Loucy (cell line): ENCODE data around the gene LAMB1.

Experiments used
- H2AFZ ChIP-seq: fragments of 200-600 bp; sonication (generic); 2 replicates; pipeline ENCODE4 v1.6.0; 2016; ENCODE audit warnings: antibody characterized with exemption, mild to moderate bottlenecking, low read length, moderate library complexity
- H3F3A ChIP-seq: fragments of 200-600 bp; 2 replicates; pipeline ENCODE4 v1.6.0; 2016; ENCODE audit warnings: antibody characterized with exemption, low read depth, mild to moderate bottlenecking
- H3K27me3 ChIP-seq: fragments of 200-600 bp; sonication (generic); 2 replicates; pipeline ENCODE4 v1.6.1; 2014; ENCODE audit warnings: low read length, mild to moderate bottlenecking; ENCODE audit not compliant: insufficient read depth, poor library complexity, severe bottlenecking
- H3K36me3 ChIP-seq: fragments of 200-600 bp; sonication (generic); 2 replicates; pipeline ENCODE4 v1.6.1; 2016; ENCODE audit warnings: low read length; ENCODE audit not compliant: insufficient read depth
- H3K4me1 ChIP-seq: fragments of 200-600 bp; sonication (generic); 2 replicates; pipeline ENCODE4 v1.5.1; 2014; ENCODE audit warnings: low read length, mild to moderate bottlenecking; ENCODE audit not compliant: insufficient read depth, poor library complexity, severe bottlenecking
- H3K4me2 ChIP-seq: fragments of 200-600 bp; sonication (generic); 2 replicates; pipeline ENCODE4 v1.6.0; 2014; ENCODE audit warnings: antibody characterized with exemption, low read length, low read depth, mild to moderate bottlenecking; ENCODE audit not compliant: poor library complexity, severe bottlenecking
- H3K4me3 ChIP-seq: fragments of 200-600 bp; sonication (generic); 2 replicates; pipeline ENCODE4 v1.5.1; 2014; ENCODE audit warnings: low read length, mild to moderate bottlenecking, mixed read lengths; ENCODE audit not compliant: poor library complexity, severe bottlenecking
- H3K79me2 ChIP-seq: fragments of 200-600 bp; sonication (generic); 2 replicates; pipeline ENCODE4 v1.6.1; 2014; ENCODE audit warnings: low read length; ENCODE audit not compliant: insufficient read depth
- H3K9ac ChIP-seq: fragments of 200-600 bp; sonication (generic); 2 replicates; pipeline ENCODE4 v1.6.0; 2014; ENCODE audit warnings: mild to moderate bottlenecking, low read depth, low read length, moderate library complexity; ENCODE audit not compliant: poor library complexity, severe bottlenecking
- H3K9me2 ChIP-seq: fragments of 200-600 bp; sonication (generic); replicated peaks from 2 replicates; pipeline ENCODE4 v1.6.1; 2016; ENCODE audit warnings: low read depth, low read length, mixed read lengths
- H3K9me3 ChIP-seq: fragments of 200-600 bp; sonication (generic); 2 replicates; pipeline ENCODE4 v1.6.1; 2014; ENCODE audit warnings: mild to moderate bottlenecking, antibody characterized with exemption, low read length, low read depth; ENCODE audit not compliant: insufficient read depth
- H4K20me1 ChIP-seq: fragments of 200-600 bp; sonication (generic); 2 replicates; pipeline ENCODE4 v1.6.0; 2014; ENCODE audit warnings: antibody characterized with exemption, low read length, mild to moderate bottlenecking; ENCODE audit not compliant: insufficient read depth, poor library complexity, severe bottlenecking
- EZH2phosphoT487 ChIP-seq: fragments of 200-600 bp; IDR thresholded peaks from 2 replicates; pipeline ENCODE4 v1.6.1; 2018; ENCODE audit warnings: antibody characterized with exemption, mild to moderate bottlenecking, moderate library complexity, borderline replicate concordance
- TF ChIP-seq, protein P1 (sequence below): fragments of 200-600 bp; sonication (generic); conservative IDR thresholded peaks from 2 replicates; pipeline ENCODE4 v1.5.1; 2014; ENCODE audit warnings: mild to moderate bottlenecking, antibody characterized with exemption, low read length

The LAMB1 gene

DNA sequence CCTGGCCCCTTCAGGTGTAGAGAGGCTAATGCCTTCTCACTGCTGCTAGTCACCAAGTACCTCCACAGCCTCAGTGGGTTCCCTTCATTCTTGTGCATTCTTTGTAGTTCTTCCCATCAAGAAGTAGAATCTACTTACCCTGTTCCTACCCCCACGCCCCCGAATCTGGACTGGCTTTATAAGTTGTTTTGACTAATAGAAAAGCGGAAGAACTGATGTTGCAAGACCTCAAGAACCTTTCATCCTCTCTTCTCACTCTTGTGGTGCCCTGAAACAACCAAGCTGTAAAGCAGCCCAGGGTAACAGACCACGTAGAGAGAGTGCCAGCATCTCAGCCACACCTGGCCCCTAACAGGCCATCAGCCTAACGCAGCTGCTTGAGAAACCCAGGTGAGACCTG lies 23.2 kb upstream of the LAMB1 start:
- Histone ChIP-seq H3K79me2 (no peaks in the 10 kb centered on the region), H3K27me3 (no peaks in the 10 kb centered on the region), H3K4me1 (no peaks in the 10 kb centered on the region), H3F3A (no peaks in the 10 kb centered on the region), H2AFZ (no peak overlapping the region), H3K9me3 (no peaks in the 10 kb centered on the region), H3K4me2 (no peak overlapping the region), H3K36me3 (no peaks in the 10 kb centered on the region), H3K9me2 (no peaks in the 10 kb centered on the region), H4K20me1 (no peaks in the 10 kb centered on the region), H3K4me3 (no peak overlapping the region), H3K9ac (no peak overlapping the region)
- TF ChIP-seq, protein P1, sequence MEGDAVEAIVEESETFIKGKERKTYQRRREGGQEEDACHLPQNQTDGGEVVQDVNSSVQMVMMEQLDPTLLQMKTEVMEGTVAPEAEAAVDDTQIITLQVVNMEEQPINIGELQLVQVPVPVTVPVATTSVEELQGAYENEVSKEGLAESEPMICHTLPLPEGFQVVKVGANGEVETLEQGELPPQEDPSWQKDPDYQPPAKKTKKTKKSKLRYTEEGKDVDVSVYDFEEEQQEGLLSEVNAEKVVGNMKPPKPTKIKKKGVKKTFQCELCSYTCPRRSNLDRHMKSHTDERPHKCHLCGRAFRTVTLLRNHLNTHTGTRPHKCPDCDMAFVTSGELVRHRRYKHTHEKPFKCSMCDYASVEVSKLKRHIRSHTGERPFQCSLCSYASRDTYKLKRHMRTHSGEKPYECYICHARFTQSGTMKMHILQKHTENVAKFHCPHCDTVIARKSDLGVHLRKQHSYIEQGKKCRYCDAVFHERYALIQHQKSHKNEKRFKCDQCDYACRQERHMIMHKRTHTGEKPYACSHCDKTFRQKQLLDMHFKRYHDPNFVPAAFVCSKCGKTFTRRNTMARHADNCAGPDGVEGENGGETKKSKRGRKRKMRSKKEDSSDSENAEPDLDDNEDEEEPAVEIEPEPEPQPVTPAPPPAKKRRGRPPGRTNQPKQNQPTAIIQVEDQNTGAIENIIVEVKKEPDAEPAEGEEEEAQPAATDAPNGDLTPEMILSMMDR, result no peak
- no peak for TF ChIP-seq EZH2phosphoT487

GRCh38 chr7:108024538-108024937 lies 21.6 kb upstream of the LAMB1 start:
- H2AFZ ChIP-seq, result no peak overlapping the region
- no peaks in the 10 kb centered on the region for H3K36me3 ChIP-seq
- H3K9me2 ChIP-seq, result no peaks in the 10 kb centered on the region

GRCh38 chr7:108020585-108020984 lies 17.6 kb upstream of the LAMB1 start:
- TF ChIP-seq, protein P1, result no peak
- no peak for TF ChIP-seq EZH2phosphoT487
- Histone ChIP-seq H3K4me2 (no peak overlapping the region), H3K4me3 (no peak overlapping the region), H3K4me1 (no peaks in the 10 kb centered on the region), H3K9me2 (no peaks in the 10 kb centered on the region), H3K36me3 (no peaks in the 10 kb centered on the region), H3K27me3 (no peaks in the 10 kb centered on the region), H3K79me2 (no peaks in the 10 kb centered on the region), H3K9ac (no peak overlapping the region), H2AFZ (no peak overlapping the region), H3K9me3 (no peaks in the 10 kb centered on the region), H3F3A (no peaks in the 10 kb centered on the region), H4K20me1 (no peaks in the 10 kb centered on the region)

More at GRCh38 chr7:108024538-108024937, 21.6 kb upstream of the LAMB1 start:
- no peaks in the 10 kb centered on the region for H3K27me3 ChIP-seq
- H3K9ac ChIP-seq, result no peak overlapping the region
- TF ChIP-seq, protein P1, result no peak
- no peak for TF ChIP-seq EZH2phosphoT487
- H3F3A ChIP-seq, result no peaks in the 10 kb centered on the region
- H3K79me2 ChIP-seq, result no peaks in the 10 kb centered on the region
- no peak overlapping the region for H3K4me3 ChIP-seq
- no peaks in the 10 kb centered on the region for H3K4me1 ChIP-seq
- no peaks in the 10 kb centered on the region for H4K20me1 ChIP-seq
- no peaks in the 10 kb centered on the region for H3K9me3 ChIP-seq
- no peak overlapping the region for H3K4me2 ChIP-seq
